Activated CD4-positive, alpha-beta T cell treated with anti-CD3 and anti-CD28 coated beads, Interleukin-2, Interleukin-4, amounts not matched to agents 100 ng/mL and 50 ng/mL, durations not matched to agents 16 hours and 8 hours (primary cell): ENCODE data around the gene FGD6.
"Not testable (repeated sequence)": the region's sequence is repeated elsewhere in the genome, so short reads cannot be mapped to it uniquely, and the experiment has no call there.

Experiments used
- DNase-seq: peaks from one replicate; pipeline ENCODE4 v3.0.0-alpha.2; 2020; ENCODE audit warnings: low spot score

The FGD6 gene

GRCh38 chr12:95217377-95218149, at the start of gene FGD6, which contains the start of gene VEZT:
FGD6 (minus strand) TSS chr12:95217467; CDS start chr12:95217240, 227 bp downstream.
VEZT (plus strand) TSS chr12:95217807; CDS start chr12:95217851, 44 bp downstream.
- peak; percentile 99 for DNase-seq

GRCh38 chr12:95266254-95266653, 49.0 kb upstream of the FGD6 start:
- DNase-seq = no peak

GRCh38 chr12:95265765-95266164, 48.5 kb upstream of the FGD6 start:
- no peak for DNase-seq

- DNase-seq = no peak
These were observed 45.5 kb upstream of the FGD6 start for GRCh38 chr12:95262808-95263207.

- no peak for DNase-seq
These were observed 43.8 kb upstream of the FGD6 start for GRCh38 chr12:95261109-95261508.

GRCh38 chr12:95259368-95259767, 42.1 kb upstream of the FGD6 start:
- DNase-seq = no peak

GRCh38 chr12:95258803-95259202, 41.5 kb upstream of the FGD6 start:
- no peak for DNase-seq

GRCh38 chr12:95258151-95258550, 40.9 kb upstream of the FGD6 start:
- no peak for DNase-seq

GRCh38 chr12:95257541-95257940, 40.3 kb upstream of the FGD6 start:
- DNase-seq = no peak

- DNase-seq = no peak
These were observed 36.1 kb upstream of the FGD6 start for GRCh38 chr12:95253386-95253785.

GRCh38 chr12:95248604-95249360, 31.5 kb upstream of the FGD6 start:
- no peak for DNase-seq

GRCh38 chr12:95248095-95248494, 30.8 kb upstream of the FGD6 start:
- no peak for DNase-seq

- no peak for DNase-seq
These were observed 27.1 kb upstream of the FGD6 start for GRCh38 chr12:95244350-95244749.

GRCh38 chr12:95243497-95244183, 26.4 kb upstream of the FGD6 start:
- DNase-seq = no peak

- no peak for DNase-seq
These were observed 24.7 kb upstream of the FGD6 start for GRCh38 chr12:95241761-95242506.

- DNase-seq = not testable (repeated sequence)
These were observed 23.9 kb upstream of the FGD6 start for GRCh38 chr12:95241138-95241537.

- DNase-seq = peak; percentile 22
These were observed 23.3 kb upstream of the FGD6 start for GRCh38 chr12:95240556-95240955.

GRCh38 chr12:95239835-95240234, 22.6 kb upstream of the FGD6 start:
- DNase-seq = not testable (repeated sequence)

- DNase-seq = no peak
These were observed 21.9 kb upstream of the FGD6 start for GRCh38 chr12:95239216-95239615.

GRCh38 chr12:95238150-95238549, 20.9 kb upstream of the FGD6 start:
- no peak for DNase-seq

GRCh38 chr12:95237315-95237714, 20.0 kb upstream of the FGD6 start:
- no peak for DNase-seq

GRCh38 chr12:95235621-95236020, 18.4 kb upstream of the FGD6 start:
- not testable (repeated sequence) for DNase-seq
